ENCODE data around the gene ABCB4.

DNA sequence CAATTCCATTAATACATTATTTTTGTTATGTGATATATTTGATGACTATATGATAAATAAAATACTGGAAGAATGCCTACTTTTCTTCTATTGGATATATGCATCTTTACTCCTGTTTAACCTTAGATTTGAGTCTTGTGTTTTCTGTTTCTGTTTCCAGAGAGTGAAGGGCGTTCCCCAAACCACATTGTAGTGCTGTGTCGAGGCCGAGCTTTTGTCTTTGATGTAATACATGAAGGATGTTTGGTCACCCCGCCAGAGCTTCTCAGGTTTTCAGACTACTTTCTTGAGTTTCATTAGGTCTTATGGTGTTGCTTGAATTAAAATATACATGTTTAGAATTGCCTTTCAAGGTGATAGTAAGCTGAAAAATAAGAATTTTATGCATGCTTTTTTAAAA lies 106.3 kb downstream of the ABCB4 start:
- TF ChIP-seq, protein P1, sequence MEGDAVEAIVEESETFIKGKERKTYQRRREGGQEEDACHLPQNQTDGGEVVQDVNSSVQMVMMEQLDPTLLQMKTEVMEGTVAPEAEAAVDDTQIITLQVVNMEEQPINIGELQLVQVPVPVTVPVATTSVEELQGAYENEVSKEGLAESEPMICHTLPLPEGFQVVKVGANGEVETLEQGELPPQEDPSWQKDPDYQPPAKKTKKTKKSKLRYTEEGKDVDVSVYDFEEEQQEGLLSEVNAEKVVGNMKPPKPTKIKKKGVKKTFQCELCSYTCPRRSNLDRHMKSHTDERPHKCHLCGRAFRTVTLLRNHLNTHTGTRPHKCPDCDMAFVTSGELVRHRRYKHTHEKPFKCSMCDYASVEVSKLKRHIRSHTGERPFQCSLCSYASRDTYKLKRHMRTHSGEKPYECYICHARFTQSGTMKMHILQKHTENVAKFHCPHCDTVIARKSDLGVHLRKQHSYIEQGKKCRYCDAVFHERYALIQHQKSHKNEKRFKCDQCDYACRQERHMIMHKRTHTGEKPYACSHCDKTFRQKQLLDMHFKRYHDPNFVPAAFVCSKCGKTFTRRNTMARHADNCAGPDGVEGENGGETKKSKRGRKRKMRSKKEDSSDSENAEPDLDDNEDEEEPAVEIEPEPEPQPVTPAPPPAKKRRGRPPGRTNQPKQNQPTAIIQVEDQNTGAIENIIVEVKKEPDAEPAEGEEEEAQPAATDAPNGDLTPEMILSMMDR (IDR thresholded peaks at IDR 0.05; ENCODE audit: insufficient read depth, low read depth, low read length): no peak
- no peak for TF ChIP-seq EZH2 (IDR thresholded peaks at IDR 0.05; ENCODE audit: insufficient read depth, low read length)
